Pons (tissue), 1 donor: ENCODE measurements around the gene NAALADL2.
A peak's percentile ranks its signal among the peaks of the same experiment; 100 is the strongest.

Source experiments
- DNase-seq: peaks from one replicate; pipeline ENCODE4 v3.0.0-alpha.2; 2016; ENCODE audit warnings: low spot score

Gene NAALADL2

GRCh38 chr3:174859114-174859735 lies at the start of gene NAALADL2:
Gene NAALADL2 (plus strand): TSS chr3:174859334.
- no peak for DNase-seq

GRCh38 chr3:174810254-174810653 lies 48.9 kb upstream of the NAALADL2 start:
- no peak for DNase-seq

GRCh38 chr3:174812172-174812862 lies 46.8 kb upstream of the NAALADL2 start:
- DNase-seq: no peak

GRCh38 chr3:174815750-174816149 lies 43.4 kb upstream of the NAALADL2 start:
- no peak for DNase-seq

- no peak for DNase-seq
Measured at GRCh38 chr3:174820885-174821284, 38.2 kb upstream of the NAALADL2 start.

- peak; percentile 55 for DNase-seq
Measured at GRCh38 chr3:174821477-174821876, 37.7 kb upstream of the NAALADL2 start.

- no peak for DNase-seq
Measured at GRCh38 chr3:174822320-174822719, 36.8 kb upstream of the NAALADL2 start.

- no peak for DNase-seq
Measured at GRCh38 chr3:174826069-174826468, 33.1 kb upstream of the NAALADL2 start.

GRCh38 chr3:174844746-174845145 lies 14.4 kb upstream of the NAALADL2 start:
- no peak for DNase-seq

- DNase-seq: no peak
Measured at GRCh38 chr3:174846055-174846454, 13.1 kb upstream of the NAALADL2 start.

GRCh38 chr3:174854987-174855386 lies 4.1 kb upstream of the NAALADL2 start:
- no peak for DNase-seq

- DNase-seq: no peak
Measured at GRCh38 chr3:174857301-174857700, 1.8 kb upstream of the NAALADL2 start.

- no peak for DNase-seq
Measured at GRCh38 chr3:174858353-174858752, 781 bp upstream of the NAALADL2 start.

- DNase-seq: no peak
Measured at GRCh38 chr3:174859756-174860155, 622 bp downstream of the NAALADL2 start.

GRCh38 chr3:174862101-174862500 lies 3.0 kb downstream of the NAALADL2 start:
- DNase-seq: no peak

GRCh38 chr3:174862666-174863065 lies 3.5 kb downstream of the NAALADL2 start:
- peak; percentile 3 for DNase-seq

GRCh38 chr3:174863488-174863887 lies 4.4 kb downstream of the NAALADL2 start:
- no peak for DNase-seq

- no peak for DNase-seq
Measured at GRCh38 chr3:174869448-174869847, 10.3 kb downstream of the NAALADL2 start.

- no peak for DNase-seq
Measured at GRCh38 chr3:174873832-174874657, 14.9 kb downstream of the NAALADL2 start.

- DNase-seq: no peak
Measured at GRCh38 chr3:174882789-174883188, 23.7 kb downstream of the NAALADL2 start.

GRCh38 chr3:174883881-174884675 lies 24.9 kb downstream of the NAALADL2 start:
- DNase-seq: no peak
